GM21526 (cell line): ENCODE data around the gene EXOC4.

ENCODE experiments used
- ATAC-seq: cut with Tn5 transposase; IDR thresholded peaks from one replicate; pipeline ENCODE4 v1.9.1; 2021; ENCODE audit warnings: moderate library complexity; ENCODE audit not compliant: unreplicated experiment, low FRiP score

EXOC4 gene

GRCh38 chr7:133520248-133520647, 267.4 kb downstream of the EXOC4 start:
- no peak for ATAC-seq

GRCh38 chr7:133522501-133522900, 269.6 kb downstream of the EXOC4 start:
- ATAC-seq = no peak

GRCh38 chr7:133528796-133529195, 275.9 kb downstream of the EXOC4 start:
- ATAC-seq = no peak

GRCh38 chr7:133529861-133530260, 277.0 kb downstream of the EXOC4 start:
- no peak for ATAC-seq

- ATAC-seq = no peak
Observed at GRCh38 chr7:133530682-133531081, 277.8 kb downstream of the EXOC4 start.

- no peak for ATAC-seq
Observed at GRCh38 chr7:133534816-133535215, 281.9 kb downstream of the EXOC4 start.

- no peak for ATAC-seq
Observed at GRCh38 chr7:133535308-133535707, 282.4 kb downstream of the EXOC4 start.

GRCh38 chr7:133536450-133536849, 283.6 kb downstream of the EXOC4 start:
- ATAC-seq = no peak

- ATAC-seq = no peak
Observed at GRCh38 chr7:133539016-133539415, 286.1 kb downstream of the EXOC4 start.

- ATAC-seq = no peak
Observed at GRCh38 chr7:133540096-133540860, 287.4 kb downstream of the EXOC4 start.

GRCh38 chr7:133542209-133542780, 289.4 kb downstream of the EXOC4 start:
- ATAC-seq = no peak

GRCh38 chr7:133543657-133544056, 290.8 kb downstream of the EXOC4 start:
- no peak for ATAC-seq

- ATAC-seq = no peak
Observed at GRCh38 chr7:133545618-133546017, 292.7 kb downstream of the EXOC4 start.

GRCh38 chr7:133547981-133548380, 295.1 kb downstream of the EXOC4 start:
- no peak for ATAC-seq

- ATAC-seq = no peak
Observed at GRCh38 chr7:133549633-133550032, 296.8 kb downstream of the EXOC4 start.

- ATAC-seq = no peak
Observed at GRCh38 chr7:133550145-133550544, 297.3 kb downstream of the EXOC4 start.

GRCh38 chr7:133550811-133551210, 297.9 kb downstream of the EXOC4 start:
- no peak for ATAC-seq

GRCh38 chr7:133551466-133551865, 298.6 kb downstream of the EXOC4 start:
- ATAC-seq = no peak

GRCh38 chr7:133552079-133552478, 299.2 kb downstream of the EXOC4 start:
- ATAC-seq = no peak

- ATAC-seq = no peak
Observed at GRCh38 chr7:133554330-133554729, 301.5 kb downstream of the EXOC4 start.

GRCh38 chr7:133556048-133556447, 303.2 kb downstream of the EXOC4 start:
- no peak for ATAC-seq

GRCh38 chr7:133556553-133556952, 303.7 kb downstream of the EXOC4 start:
- no peak for ATAC-seq
